OCI-LY3 (cell line): Measurements from ENCODE around the gene TOP2A.
A peak's percentile ranks its signal among the peaks of the same experiment; 100 is the strongest.

Source experiments
- H2AFZ ChIP-seq: fragments of 200-600, 300-600 bp; shearing (Covaris generic); 2 replicates; pipeline ENCODE4 v1.6.0; 2014; ENCODE audit warnings: antibody characterized with exemption, low read depth, low read length
- H3K27ac ChIP-seq: fragments of 200-600, 300-600 bp; sonication (generic); 2 replicates; pipeline ENCODE4 v1.5.1; 2014; ENCODE audit warnings: mild to moderate bottlenecking, low read length, moderate library complexity, mixed read lengths
- H3K27me3 ChIP-seq: fragments of 200-600, 300-600 bp; sonication (generic); 2 replicates; pipeline ENCODE4 v1.6.1; 2014; ENCODE audit warnings: low read depth, low read length, mixed read lengths
- H3K36me3 ChIP-seq: fragments of 200-600, 300-600 bp; sonication (generic); replicated peaks from 2 replicates; pipeline ENCODE3; 2014; ENCODE audit warnings: low read depth, low read length, mixed read lengths
- H3K4me1 ChIP-seq: fragments of 300-600, 200-600 bp; sonication (generic); 2 replicates; pipeline ENCODE4 v1.6.1; 2014; ENCODE audit warnings: low read length, mixed read lengths
- H3K4me2 ChIP-seq: fragments of 200-600, 300-600 bp; sonication (generic); 2 replicates; pipeline ENCODE4 v1.6.1; 2014; ENCODE audit warnings: low read length, mixed read lengths
- H3K4me3 ChIP-seq: fragments of 300-600, 200-600 bp; sonication (generic); 2 replicates; pipeline ENCODE4 v1.5.1; 2014; ENCODE audit warnings: antibody characterized with exemption, mild to moderate bottlenecking, low read length, moderate library complexity
- H3K79me2 ChIP-seq: fragments of 300-600, 200-600 bp; shearing (Covaris generic); 2 replicates; pipeline ENCODE4 v1.6.1; 2014; ENCODE audit warnings: mild to moderate bottlenecking, low read length, mixed read lengths
- H3K9ac ChIP-seq: fragments of 300-600, 200-600 bp; shearing (Covaris generic); 2 replicates; pipeline ENCODE4 v1.6.0; 2014; ENCODE audit warnings: mild to moderate bottlenecking, low read length, moderate library complexity
- H3K9me3 ChIP-seq: fragments of 200-600, 300-600 bp; shearing (Covaris generic); 2 replicates; pipeline ENCODE4 v1.6.1; 2014; ENCODE audit warnings: low read length, mixed read lengths; ENCODE audit not compliant: insufficient read depth
- H4K20me1 ChIP-seq: fragments of 200-600, 300-600 bp; sonication (generic); 2 replicates; pipeline ENCODE4 v1.6.1; 2016; ENCODE audit warnings: low read length, mixed read lengths; ENCODE audit not compliant: insufficient read depth
- EZH2phosphoT487 ChIP-seq: fragments of 200-600 bp; shearing (Covaris generic); IDR thresholded peaks from 2 replicates; pipeline ENCODE4 v1.6.1; 2018; ENCODE audit warnings: antibody characterized with exemption, mixed run types, low read depth
- TF ChIP-seq, protein P1 (sequence below): fragments of 200-600, 300-600 bp; sonication (generic); IDR thresholded peaks from 2 replicates; pipeline ENCODE4 v1.5.1; 2014; ENCODE audit warnings: antibody characterized with exemption, low read length, low read depth

Gene TOP2A

GRCh38 chr17:40445751-40446468 lies 28.2 kb upstream of the TOP2A start:
- H3K9ac ChIP-seq = peak overlapping the region; percentile 87; the same call in 1 of the 2 replicates
- no peak overlapping the region; the same call in 1 of the 2 replicates for H3K27ac ChIP-seq
- no peaks in the 10 kb centered on the region for H3K9me3 ChIP-seq
- TF ChIP-seq EZH2phosphoT487 = no peak
- TF ChIP-seq, protein P1, sequence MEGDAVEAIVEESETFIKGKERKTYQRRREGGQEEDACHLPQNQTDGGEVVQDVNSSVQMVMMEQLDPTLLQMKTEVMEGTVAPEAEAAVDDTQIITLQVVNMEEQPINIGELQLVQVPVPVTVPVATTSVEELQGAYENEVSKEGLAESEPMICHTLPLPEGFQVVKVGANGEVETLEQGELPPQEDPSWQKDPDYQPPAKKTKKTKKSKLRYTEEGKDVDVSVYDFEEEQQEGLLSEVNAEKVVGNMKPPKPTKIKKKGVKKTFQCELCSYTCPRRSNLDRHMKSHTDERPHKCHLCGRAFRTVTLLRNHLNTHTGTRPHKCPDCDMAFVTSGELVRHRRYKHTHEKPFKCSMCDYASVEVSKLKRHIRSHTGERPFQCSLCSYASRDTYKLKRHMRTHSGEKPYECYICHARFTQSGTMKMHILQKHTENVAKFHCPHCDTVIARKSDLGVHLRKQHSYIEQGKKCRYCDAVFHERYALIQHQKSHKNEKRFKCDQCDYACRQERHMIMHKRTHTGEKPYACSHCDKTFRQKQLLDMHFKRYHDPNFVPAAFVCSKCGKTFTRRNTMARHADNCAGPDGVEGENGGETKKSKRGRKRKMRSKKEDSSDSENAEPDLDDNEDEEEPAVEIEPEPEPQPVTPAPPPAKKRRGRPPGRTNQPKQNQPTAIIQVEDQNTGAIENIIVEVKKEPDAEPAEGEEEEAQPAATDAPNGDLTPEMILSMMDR = no peak
- H3K4me3 ChIP-seq = peak overlapping the region; percentile 96
- H3K79me2 ChIP-seq = peaks cover 61% of the 10 kb centered on the region
- H3K4me1 ChIP-seq = peaks cover 27% of the 10 kb centered on the region
- no peak overlapping the region for H2AFZ ChIP-seq
- peak overlapping the region; percentile 98 for H3K4me2 ChIP-seq
- H4K20me1 ChIP-seq = peaks cover 19% of the 10 kb centered on the region
- no peaks in the 10 kb centered on the region for H3K27me3 ChIP-seq
- peaks cover 16% of the 10 kb centered on the region for H3K36me3 ChIP-seq

DNA sequence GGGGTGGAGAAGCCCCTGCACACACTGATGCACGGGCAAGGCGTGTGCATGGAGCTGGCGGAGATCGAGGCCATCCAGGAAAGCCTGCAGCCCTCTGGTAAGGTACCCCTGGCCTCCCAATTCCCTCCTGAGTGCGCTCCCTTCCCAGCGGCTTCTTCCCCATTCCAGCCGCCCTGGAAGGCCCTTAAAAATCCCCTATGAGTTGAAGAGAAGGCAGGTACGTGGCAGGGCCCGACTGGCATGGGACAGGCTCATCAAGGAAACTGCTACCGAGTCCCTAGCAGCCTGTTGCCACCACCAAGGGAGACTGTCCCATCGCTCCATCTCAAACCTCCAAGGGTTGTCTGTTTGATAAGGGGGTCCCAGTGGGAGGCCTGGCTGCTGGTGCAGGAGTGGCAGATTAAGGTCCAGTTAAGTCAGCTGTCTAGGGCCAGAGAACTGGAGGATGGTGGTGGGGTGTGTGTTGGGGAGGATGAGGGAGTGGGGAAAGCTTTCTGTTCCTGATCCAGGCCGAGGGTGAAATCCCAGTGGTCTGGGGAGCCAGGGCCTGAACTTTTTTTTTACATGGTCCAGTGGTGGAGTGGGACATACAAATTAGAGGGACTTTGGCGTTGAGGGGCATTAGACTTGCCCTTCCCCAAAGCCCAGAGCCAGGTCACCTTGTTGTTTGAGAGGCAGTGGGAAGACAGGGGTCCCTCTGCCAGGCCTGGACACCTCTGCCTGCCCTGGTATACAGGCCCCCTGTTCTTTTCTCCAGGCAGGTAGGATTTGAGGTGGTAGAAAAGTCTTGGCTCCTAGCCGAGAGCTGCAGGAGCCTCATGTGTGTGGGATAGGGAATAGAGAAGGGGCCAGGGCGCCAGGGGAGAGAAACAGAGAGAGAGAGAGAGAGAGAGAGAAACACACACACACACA lies 26.5 kb upstream of the TOP2A start:
- peak overlapping the region; percentile 2; the same call in 1 of the 2 replicates for H2AFZ ChIP-seq
- peaks cover 51% of the 10 kb centered on the region for H3K79me2 ChIP-seq
- H3K9ac ChIP-seq = peak overlapping the region; percentile 87
- H3K36me3 ChIP-seq = peaks cover 16% of the 10 kb centered on the region
- no peaks in the 10 kb centered on the region for H3K27me3 ChIP-seq
- H3K9me3 ChIP-seq = no peaks in the 10 kb centered on the region
- H3K27ac ChIP-seq = peak overlapping the region; percentile 74
- H4K20me1 ChIP-seq = 0 out of 2 replicates have a peak, but pooled peaks cover 8% of the 10 kb centered on the region
- H3K4me2 ChIP-seq = peak overlapping the region; percentile 98
- peaks cover 29% of the 10 kb centered on the region for H3K4me1 ChIP-seq
- H3K4me3 ChIP-seq = peak overlapping the region; percentile 96
- no peak for TF ChIP-seq EZH2phosphoT487
- TF ChIP-seq, protein P1 = no peak; the same call in 1 of the 2 replicates

- Histone ChIP-seq H3K79me2 (peaks cover 45% of the 10 kb centered on the region), H3K4me3 (peak within 1 kb of the TSS; percentile 96)
- TF ChIP-seq EZH2phosphoT487 = no peak
- TF ChIP-seq, protein P1 = peak; percentile 50
These were observed 25.7 kb upstream of the TOP2A start, which contains the start of gene IGFBP4 for GRCh38 chr17:40443196-40443987. IGFBP4 (plus strand) TSS chr17:40443450; CDS start chr17:40443736, 286 bp downstream.

More at GRCh38 chr17:40443196-40443987, 25.7 kb upstream of the TOP2A start, which contains the start of gene IGFBP4:
- Histone ChIP-seq H3K36me3 (peaks cover 16% of the 10 kb centered on the region), H3K4me2 (peak within 1 kb of the TSS; percentile 98), H4K20me1 (0 out of 2 replicates have a peak, but pooled peaks cover 2% of the 10 kb centered on the region), H3K9me3 (no peaks in the 10 kb centered on the region), H2AFZ (peak within 1 kb of the TSS; percentile 26; the same call in 1 of the 2 replicates), H3K27me3 (no peaks in the 10 kb centered on the region), H3K4me1 (peaks cover 29% of the 10 kb centered on the region), H3K9ac (peak within 1 kb of the TSS; percentile 87), H3K27ac (peak within 1 kb of the TSS; percentile 74)
